GM23248 (cell line): ENCODE data around the gene LCE1C.

Experiments
- EZH2 ChIP-seq: fragments of 200-600 bp; sonication (generic); IDR thresholded peaks from 2 replicates; pipeline ENCODE4 v1.6.1; 2018; ENCODE audit warnings: antibody characterized with exemption, mild to moderate bottlenecking; ENCODE audit not compliant: insufficient read depth, poor library complexity, severe bottlenecking
- EZH2phosphoT487 ChIP-seq: fragments of 200-600 bp; sonication (generic); IDR thresholded peaks from 2 replicates; pipeline ENCODE4 v1.6.1; 2018; ENCODE audit warnings: antibody characterized with exemption, moderate library complexity, mild to moderate bottlenecking, low read depth; ENCODE audit not compliant: insufficient read depth

GRCh38 chr1:152842556-152842955, 36.1 kb upstream of the LCE1C start, which contains the start of gene LCE6A:
- TF ChIP-seq EZH2phosphoT487 (no peak), EZH2 (no peak)
